GM20431 (cell line): ENCODE results near the gene PTPRCAP.

Source experiments
- in situ Hi-C: fragments of 300-500 bp; cut with MseI, MboI; formaldehyde crosslinking; loops from one replicate; pipeline ENCODE4 v1.15.0; 2020; ENCODE audit warnings: low sequenced_read_pairs; ENCODE audit not compliant: unreplicated experiment

Gene PTPRCAP

GRCh38 chr11:67442504-67443404 is 5.3 kb upstream of the PTPRCAP start:
- in situ Hi-C loops: no loop called here

GRCh38 chr11:67441731-67442351 is 4.4 kb upstream of the PTPRCAP start:
- in situ Hi-C loops: no loop called here

- in situ Hi-C loops: no loop called here
Measured at GRCh38 chr11:67441098-67441563, 3.6 kb upstream of the PTPRCAP start.

GRCh38 chr11:67440229-67441097 is 3.0 kb upstream of the PTPRCAP start:
- in situ Hi-C loops: no loop called here

GRCh38 chr11:67439321-67440228 is 2.1 kb upstream of the PTPRCAP start:
- in situ Hi-C loops: no loop called here

- in situ Hi-C loops: no loop called here
Measured at GRCh38 chr11:67438158-67438902, 848 bp upstream of the PTPRCAP start.

GRCh38 chr11:67437809-67438157 is 301 bp upstream of the PTPRCAP start:
- in situ Hi-C loops: no loop called here

- in situ Hi-C loops: no loop called here
Measured at GRCh38 chr11:67436459-67437081, 912 bp downstream of the PTPRCAP start.

- in situ Hi-C loops: no loop called here
Measured at GRCh38 chr11:67435727-67436458, 1.6 kb downstream of the PTPRCAP start.

GRCh38 chr11:67435031-67435726 is 2.3 kb downstream of the PTPRCAP start:
- in situ Hi-C loops: no loop called here

GRCh38 chr11:67434395-67434881 is 3.0 kb downstream of the PTPRCAP start:
- in situ Hi-C loops: no loop called here

- in situ Hi-C loops: no loop called here
Measured at GRCh38 chr11:67433536-67434394, 3.7 kb downstream of the PTPRCAP start.

- in situ Hi-C loops: no loop called here
Measured at GRCh38 chr11:67432655-67433349, 4.7 kb downstream of the PTPRCAP start.

- in situ Hi-C loops: no loop called here
Measured at GRCh38 chr11:67431346-67432249, 5.9 kb downstream of the PTPRCAP start.

- in situ Hi-C loops: no loop called here
Measured at GRCh38 chr11:67429722-67430121, 7.8 kb downstream of the PTPRCAP start.
